HG02943 (cell line): ENCODE results near the gene CSMD2.
"Not testable (repeated sequence)": the region's sequence is repeated elsewhere in the genome, so short reads cannot be mapped to it uniquely, and the experiment has no call there.

Experiments
- ATAC-seq: cut with Tn5 transposase; IDR thresholded peaks from one replicate; pipeline ENCODE4 v1.9.1; 2021; ENCODE audit warnings: mild to moderate bottlenecking, low read depth, moderate library complexity; ENCODE audit not compliant: unreplicated experiment

The CSMD2 gene

DNA sequence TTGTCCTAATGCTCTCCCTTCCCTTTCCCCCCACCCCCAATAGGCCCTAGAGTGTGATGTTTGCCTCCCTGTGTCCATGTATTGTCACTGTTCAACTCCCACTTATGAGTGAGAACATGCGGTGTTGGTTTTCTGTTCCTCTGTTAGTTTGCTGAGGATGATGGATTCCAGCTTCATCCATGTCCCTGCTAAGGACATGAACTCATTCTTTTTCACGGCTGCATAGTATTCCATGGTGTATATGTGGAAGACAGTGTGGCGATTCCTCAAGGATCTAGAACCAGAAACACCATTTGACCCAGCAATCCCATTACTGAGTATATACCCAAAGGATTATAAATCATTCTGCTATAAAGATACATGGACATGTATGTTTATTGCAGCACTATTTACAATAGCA lies 148.7 kb downstream of the CSMD2 start:
- ATAC-seq = not testable (repeated sequence)

DNA sequence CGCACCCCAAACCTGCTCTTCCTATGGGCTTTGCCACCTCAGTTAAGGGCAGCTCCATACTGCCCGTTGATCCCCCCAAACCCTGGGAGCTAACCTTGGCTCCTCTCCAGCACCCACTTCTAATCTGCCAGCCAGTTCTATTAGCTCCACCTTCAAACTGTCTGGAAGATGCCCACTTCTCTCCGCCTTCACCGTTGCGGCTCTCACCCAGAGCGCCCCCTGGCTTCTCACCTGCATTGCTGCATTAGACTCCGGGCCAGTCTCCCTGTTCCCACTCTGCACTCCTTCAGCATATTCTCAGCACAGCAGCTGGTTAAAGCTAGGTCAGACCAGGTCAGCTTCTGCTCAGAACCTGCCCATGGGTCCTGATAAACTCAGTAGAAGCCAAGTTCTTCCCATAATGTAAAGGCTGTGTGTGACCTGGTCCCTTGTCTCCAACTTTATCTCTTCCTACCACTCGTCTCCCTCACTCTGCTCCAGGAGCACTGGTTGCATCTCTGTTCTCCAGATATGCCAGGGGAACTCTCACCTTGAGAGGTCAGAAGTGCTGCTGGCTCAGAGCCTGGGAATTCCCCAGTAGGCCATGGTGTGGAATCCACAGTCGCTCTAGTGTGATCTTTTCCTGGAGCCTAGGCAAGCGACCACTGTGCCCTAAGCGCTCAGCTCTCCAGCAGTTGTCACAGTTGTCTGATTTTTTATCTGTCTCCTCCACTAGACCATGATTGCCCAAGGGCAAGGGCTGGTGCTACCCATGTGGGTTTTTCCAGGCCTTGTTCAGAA lies 150.9 kb downstream of the CSMD2 start:
- no peak for ATAC-seq

DNA sequence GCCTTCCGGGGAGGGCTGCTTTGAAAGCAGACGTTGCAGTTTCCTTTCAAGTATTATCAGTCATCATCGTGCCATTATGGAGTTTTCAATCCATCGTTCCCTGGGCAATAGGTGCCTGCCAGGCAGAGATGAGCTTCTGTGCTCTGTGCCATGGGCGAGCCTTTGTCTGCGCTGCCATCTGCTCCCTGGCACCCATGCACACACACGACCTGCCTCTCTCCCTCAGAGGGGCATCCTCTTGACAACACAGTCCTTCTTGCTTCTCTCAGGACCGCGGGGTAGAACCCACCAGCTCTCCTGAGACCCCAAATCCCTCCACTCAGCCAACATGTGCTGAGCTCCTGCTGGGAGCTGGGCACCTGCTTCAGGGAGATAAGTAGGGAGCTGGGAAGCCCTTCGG lies 151.9 kb downstream of the CSMD2 start:
- no peak for ATAC-seq

DNA sequence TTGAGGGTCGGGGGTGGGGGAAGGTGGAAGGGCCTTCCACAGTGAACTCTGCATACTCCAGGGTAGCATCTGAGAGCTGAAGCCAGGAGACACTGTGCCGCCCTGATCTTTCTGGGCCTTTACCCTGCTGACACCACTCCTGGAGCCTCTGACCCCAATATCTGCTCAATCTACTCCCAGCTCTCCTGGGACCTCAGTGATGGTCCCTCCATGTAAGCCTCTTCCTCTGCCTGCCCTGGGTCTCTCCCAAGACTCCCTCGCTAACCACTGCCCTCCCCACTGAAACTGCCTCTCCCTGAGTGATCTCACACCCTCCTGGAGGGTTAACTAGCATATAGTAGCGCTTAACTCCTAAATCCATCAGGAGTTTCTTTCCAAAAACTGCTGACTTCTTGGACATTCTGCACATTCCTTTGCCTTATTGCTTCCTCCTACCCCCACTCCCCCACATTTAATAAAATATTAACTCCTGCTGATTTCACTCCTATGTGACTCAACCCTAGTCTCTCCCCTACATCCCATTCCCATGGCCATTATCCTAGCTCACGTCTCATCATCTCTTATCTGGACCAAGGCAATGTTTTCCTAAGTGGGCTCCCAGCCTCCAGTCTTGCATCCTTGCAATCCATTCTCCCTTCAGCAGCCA lies 155.6 kb downstream of the CSMD2 start:
- ATAC-seq = no peak

DNA sequence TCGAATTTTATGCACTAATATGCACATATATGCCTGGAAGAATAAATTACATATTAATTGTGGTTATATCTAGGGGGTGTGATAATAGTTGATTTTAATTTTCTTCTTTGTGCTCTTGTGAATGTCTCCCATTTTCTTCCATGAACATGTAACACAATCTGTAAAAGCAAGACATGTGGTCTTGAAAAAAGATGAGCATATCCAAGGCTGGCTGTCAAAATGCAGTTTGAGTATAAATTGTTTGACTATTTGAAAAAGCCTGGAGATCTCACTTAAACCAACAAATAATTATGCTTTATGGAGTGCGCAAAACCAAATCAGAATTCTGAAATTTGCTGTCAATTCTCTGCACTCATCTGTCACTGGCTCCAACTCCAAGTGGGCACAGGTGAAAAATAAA lies 157.3 kb downstream of the CSMD2 start:
- ATAC-seq = no peak

DNA sequence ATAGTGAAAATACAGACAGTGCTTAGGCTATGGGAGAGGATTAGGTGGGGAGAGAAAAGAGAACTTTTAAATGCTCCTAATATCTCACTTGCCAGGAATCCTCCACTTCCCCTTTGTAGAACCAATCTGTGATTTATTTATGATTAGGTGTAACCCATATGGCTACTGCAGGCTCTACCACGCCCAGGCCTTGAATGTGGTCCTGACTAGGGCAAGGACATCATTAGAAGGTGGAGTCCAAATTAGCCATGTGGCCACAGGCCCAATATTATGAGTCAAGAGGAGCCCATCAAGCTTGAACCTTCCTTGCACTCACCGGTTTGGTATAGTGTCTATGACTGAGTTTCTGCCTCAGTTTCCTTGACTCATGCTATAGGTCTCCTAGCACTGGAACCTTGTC lies 159.7 kb downstream of the CSMD2 start:
- ATAC-seq = no peak

DNA sequence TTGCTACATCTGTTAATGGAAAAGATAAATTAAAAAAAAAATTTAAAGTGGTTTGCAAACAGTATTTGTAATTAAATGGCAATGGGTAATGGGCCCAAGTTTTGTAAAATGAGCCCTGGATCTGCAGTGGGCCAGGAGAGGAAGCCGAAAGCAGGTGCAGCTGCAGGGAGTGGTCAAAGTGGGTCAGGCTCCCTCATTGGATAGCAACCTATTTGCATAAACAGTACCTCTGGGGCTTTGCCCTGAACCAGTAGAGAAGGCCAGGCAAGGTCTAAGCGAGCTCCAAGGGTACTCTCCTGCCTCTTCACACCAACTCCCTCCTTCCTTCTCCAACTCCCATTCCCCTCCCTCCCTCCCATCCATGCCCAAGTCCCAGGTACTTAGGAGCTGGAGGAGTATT lies 162.2 kb downstream of the CSMD2 start:
- ATAC-seq = no peak

DNA sequence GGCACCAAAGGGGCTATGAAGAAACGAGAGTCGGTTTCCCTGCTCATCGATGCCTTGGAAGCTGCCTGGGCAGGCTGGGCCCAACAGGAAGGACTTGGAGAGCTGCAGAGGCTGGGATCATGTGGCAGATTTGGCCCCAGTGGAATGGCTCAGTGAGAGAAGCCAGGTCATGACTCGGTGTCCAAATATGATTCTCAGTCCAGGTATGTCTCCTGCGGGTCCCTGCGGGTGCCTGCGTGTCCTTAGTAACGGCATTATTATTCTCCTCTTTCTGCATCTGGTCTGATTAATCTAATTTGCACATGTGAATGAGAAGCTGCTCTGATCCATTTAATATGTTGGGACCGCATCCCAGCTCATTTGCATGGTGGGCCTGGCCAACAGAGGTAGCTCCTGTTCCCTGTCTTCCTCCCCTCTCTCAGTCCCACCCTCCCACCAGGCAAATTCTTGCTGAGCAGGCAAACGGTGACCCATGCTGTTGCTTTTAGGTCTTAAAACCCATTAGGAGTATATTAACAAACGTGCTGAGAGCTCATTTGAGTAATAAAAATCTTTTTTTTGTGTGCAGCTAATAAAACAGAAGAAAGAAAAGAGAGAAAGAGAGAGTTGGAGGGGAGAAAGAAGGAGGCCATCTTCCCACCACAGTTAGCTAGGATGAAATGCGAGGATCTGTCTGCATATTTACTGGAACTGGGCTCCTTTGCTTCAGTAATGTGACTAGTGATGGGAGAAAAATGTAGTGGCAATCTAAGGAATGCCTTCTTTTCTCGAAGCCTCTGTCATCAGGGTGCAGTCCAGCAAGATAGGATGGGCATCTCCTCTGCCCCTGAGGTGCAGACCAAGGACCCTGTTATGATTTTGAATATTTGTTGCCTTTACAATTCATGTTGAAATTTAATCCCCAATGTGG lies 167.6 kb downstream of the CSMD2 start:
- ATAC-seq = no peak

DNA sequence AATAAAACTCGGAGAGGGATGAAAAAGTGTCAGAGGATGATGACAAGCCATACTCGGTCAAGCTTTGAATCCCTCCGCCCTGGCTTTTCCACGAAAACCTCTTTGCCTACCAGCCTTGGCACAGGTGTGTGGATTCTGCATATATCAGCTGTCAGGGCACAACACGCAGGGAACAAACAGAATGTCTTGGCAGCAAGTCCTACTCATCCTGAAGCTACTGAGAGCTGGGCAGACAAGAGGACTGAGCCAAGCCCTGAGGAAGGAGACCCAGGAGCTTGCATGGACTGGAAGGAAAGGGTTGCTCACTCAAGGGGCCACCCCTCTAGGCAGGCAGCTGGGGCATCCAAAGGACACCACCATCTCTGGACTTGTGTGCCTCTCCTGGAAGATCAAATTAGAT lies 168.7 kb downstream of the CSMD2 start:
- no peak for ATAC-seq

DNA sequence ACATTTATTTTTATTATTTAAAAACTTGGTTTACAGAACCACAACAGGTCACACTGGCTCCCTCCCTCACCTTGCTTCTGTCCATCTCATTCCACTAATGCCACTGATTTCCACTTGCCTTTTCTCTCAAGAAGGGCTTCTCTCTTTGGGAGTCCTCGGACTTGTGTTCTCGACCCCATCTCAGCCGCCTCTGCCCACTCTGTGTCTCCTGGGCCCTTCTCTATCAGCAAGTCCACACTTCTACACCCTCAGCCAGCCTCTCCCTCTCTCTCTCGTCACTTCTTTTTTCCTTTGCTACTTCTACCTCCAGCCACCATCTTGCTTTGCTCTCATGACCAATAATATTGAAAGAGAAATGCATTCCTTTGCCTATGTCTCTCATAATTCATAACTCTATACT lies 171.7 kb downstream of the CSMD2 start:
- no peak for ATAC-seq

DNA sequence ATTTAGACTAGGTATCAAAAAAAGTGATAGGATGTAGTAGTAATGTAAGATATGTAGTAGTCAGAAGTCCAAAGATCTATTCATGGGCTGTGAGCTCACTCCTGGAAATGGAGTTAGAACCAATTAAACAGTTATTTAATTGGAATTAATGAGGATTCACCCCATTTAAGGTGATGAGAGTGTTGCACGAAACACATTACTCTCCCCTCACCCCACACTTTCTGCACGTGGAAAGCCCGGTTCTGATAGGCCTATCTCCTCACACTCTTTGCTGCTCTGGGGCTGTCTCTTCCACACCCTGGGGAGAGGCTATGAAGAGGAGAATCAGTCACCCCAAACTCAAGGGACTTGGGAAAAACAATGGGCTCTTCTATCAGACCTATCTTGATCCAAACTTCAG lies 174.7 kb downstream of the CSMD2 start:
- ATAC-seq = no peak

DNA sequence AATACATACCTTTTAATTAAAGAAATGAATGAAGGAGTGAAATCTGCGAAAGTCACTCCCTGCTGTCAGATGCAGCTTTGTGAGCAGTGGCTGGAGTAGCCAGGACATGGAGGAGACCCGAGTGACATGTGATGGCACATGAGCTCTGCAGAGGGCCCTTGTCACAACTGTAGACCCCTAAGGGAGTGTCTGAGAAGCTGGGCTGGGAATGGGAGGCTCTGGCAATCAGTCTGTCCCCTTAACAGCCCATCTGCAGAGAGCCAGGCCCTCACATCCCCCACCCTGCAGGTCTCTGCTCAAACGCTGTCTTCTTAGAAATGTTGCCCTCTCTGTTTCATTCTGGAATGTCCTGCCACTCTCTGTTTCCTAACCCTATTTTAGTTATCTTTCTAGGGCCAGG lies 176.9 kb downstream of the CSMD2 start:
- ATAC-seq = no peak

DNA sequence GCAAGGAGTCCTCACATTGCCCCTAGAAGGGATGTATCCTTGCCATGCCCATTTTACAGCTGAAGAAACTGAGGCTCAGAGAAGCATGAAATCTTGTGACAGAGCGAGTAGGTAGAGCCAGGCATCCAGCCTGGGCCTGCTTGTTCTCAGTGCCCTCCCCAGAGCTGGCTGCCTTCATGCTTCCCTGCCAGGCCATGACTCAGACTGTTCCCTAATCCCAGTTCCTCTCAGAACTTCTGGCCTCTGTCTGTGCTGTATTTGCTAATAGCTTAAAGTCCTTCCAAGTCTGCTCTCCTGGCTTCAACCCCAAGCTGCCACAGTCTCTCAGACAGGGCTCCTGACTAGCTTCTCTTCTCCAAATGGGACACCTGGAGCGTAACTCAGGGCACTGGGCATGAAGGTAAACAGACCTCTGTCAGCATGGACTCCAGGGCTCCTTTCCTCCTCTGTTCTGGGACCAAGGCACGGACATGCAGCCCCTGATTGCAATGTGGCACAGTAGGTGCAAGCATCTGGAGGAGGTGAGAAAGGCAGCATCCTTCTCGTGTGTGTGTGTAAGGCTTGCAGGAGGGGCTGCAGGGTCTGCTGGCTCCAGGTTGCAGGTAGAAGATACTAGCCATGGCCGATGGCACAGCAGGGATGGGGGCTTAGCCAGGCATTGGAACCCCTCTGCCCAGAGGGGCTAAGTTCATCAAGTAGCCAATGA lies 178.5 kb downstream of the CSMD2 start:
- no peak for ATAC-seq

DNA sequence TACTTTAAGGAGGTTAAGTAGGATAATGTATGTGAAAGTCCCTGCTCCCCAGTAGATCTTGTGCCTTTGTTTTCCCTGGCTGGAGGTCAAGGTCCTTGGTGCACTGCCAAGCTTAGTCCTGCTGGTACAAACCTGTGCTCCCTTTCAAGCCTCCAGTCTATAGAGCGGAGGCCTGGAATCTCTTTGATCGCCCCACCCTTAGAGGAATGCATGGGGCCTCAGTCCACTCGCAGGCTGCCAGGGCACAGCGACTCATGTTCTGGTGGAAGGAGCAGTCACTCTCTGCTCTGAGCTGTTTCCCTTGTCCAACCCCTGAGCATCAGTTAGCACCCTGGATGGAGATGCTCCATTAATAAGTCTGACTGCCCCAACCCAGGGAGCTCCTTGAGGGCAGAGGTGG lies 179.4 kb downstream of the CSMD2 start:
- ATAC-seq = no peak

DNA sequence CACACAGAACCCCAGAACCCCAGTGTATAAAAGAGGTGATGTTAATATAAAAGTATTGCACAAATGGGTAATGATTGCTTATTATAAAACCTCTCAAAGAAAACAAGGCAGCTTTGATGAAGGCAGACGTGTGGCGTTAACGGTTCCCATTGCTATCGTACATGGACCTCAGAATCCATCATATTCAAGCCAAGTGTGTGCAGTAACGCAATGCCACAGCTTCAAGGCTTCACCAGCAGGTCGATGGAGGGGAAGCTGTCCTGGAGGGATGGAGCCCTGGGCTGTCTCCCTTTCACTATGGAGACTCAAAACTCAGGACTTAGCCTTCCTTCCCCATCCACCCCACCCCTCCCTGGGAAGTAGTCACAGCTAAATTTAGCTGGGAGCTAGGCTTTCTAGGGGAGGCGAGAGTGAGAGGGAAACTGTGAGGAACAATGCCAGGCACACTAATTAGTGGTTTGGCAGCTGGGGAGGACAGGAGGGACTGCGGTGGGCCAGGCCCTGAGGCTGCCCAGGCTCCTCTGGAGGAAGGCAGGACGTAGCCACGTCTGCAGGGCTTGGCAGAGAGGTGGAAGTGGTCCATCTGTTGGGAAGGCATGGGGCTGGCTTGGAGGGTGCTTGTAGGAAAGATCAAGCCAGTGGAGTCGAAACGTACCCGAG lies 180.0 kb downstream of the CSMD2 start:
- no peak for ATAC-seq

DNA sequence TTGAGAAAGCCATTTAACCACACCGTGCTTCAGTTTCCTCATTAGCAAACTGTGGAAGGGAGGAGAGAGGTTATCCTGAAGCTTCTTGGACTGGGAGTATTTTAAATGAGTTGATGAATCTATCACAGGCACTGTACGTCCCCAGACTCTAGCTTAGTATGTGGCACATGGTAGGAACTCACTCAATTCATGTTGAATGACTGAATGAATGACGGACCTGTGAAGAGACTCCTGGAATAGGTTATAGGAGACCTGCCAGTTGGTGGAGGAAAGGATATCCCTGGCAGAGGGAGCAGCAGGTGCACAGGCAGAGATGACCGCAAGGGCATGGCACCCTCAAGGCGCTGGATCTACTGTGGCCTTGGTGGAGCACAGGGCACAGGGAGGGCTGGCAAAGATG lies 182.6 kb downstream of the CSMD2 start:
- ATAC-seq = no peak

DNA sequence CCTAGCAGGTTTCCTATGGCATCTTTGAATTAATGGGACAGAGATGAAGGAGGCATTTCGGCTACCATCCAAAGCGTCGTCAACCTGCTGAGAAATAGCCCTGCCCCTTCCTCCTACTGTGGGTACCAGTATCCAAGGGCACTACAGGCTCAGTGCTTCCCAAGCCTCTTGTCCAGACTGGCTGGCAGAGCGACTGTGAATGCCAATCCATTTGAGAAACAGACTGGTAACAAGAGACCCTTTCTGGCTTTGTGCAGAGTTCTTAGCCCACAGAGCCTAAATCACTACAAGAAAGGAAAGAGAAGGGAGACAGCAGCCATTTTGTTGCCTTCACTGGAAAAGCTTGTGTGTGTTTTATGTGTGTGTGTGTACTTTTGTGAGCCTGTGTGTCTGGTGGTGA lies 185.7 kb downstream of the CSMD2 start:
- no peak for ATAC-seq

DNA sequence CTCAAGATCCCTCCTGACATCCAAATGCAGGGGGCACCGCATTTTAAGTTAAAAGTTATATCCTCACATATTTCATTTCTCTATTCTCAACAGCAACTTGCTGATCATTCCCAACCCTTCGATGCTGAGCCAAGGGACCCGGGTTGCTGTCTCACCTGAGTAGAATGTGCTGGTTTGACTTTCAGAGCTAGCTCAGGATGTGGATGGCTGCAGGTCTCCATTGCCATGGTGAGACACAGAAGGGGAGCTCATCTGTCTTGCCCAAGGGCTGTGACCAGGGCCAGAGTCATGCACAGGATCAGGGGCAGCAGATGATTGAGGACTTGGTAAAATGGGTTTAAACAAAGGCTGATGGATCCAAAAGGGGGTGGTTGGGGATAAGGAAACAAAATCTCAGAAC lies 189.1 kb downstream of the CSMD2 start:
- ATAC-seq = no peak

DNA sequence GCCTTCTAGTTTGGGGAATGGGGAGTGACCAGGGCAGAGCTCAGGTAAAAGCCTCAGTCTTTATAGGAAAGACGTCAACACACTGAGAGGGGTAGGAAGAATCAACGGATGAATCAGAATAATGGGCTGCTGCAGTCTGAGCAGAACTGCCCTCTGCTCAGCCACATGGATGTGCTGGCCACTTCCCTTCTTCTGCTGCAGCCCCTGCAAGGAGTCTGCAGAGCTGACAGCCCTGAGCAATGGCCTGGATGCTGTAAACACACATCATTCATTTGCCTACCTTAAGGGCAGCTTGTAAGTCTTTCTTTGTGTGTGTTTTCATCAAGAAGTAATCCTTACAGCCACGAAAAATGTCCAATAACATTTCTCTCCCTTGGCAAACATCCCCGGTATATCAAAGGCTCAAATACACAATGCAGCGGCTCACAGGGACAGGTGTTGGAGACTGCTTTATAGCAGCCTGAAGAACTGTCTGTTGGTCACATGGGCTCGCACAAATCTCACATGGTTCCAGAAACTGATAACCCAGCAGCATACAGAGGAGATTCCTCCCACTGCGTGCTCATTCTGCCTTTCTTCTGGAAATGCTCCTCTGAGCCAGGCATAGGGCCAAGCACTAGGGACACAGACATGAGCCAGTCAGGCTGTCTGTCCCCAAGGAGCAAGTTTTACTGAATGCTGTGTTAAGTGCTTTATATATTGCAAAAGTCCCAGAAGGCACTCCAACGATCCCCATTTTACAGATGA lies 191.1 kb downstream of the CSMD2 start:
- ATAC-seq = no peak
